HepG2 (cell line): ENCODE results near the gene NT5M. TPM values are rescaled to one million over a fixed set of nuclear protein-coding genes. Genes with fewer than 3 reads are reported as not detected.

ENCODE experiments used
- ATAC-seq: fragments of 200-7000 bp; cut with Tn5 transposase; 3 replicates; pipeline ENCODE4 v1.9.1; 2020; ENCODE audit warnings: mild to moderate bottlenecking, moderate library complexity
- BruUV-seq: library from RNA; stranded (reverse); fragments of 400-500 nt; replicated peaks from 2 replicates; lab custom pipeline; 2021; lab: Mats Ljungman, UMichigan
- CTCF ChIA-PET: fragments of 300-600 bp; formaldehyde crosslinking; extraction: SDS; loops from one replicate; lab custom pipeline; 2021; ENCODE audit warnings: low total read pairs, inconsistent platforms, low intra/inter-chr PET ratio; lab: Yijun Ruan, JAX
- POLR2A ChIA-PET: fragments of 350-600 bp; sonication (Branson Sonifier 250); formaldehyde crosslinking; loops from one replicate; lab custom pipeline; 2020; ENCODE audit warnings: antibody characterized with exemption, inconsistent platforms; lab: Yijun Ruan, JAX
- DNase-seq: peaks from one replicate; pipeline ENCODE4 v3.0.0-alpha.2; 2015; ENCODE audit warnings: low spot score
- FAIRE-seq: peaks from 3 replicates; lab custom pipeline; 2011; peaks lifted over from hg19 to GRCh38; lab: Jason Lieb, UNC
- H2AFZ ChIP-seq: one replicate; pipeline ENCODE4 v1.6.1; 2011; ENCODE audit warnings: low read length, inconsistent platforms
- H3K27ac ChIP-seq: fragments of 300-600 bp; 3 replicates; pipeline ENCODE4 v1.8.0; 2011; ENCODE audit warnings: mixed run types, mild to moderate bottlenecking, mixed read lengths, low read length, inconsistent platforms; ENCODE audit not compliant: insufficient read depth; ENCODE audit errors: extremely low read length
- H3K27me3 ChIP-seq, 2 experiments: fragments of 200-600 bp in 1 of 2; 2 replicates in 1 of 2; 3 replicates in 1 of 2; pipeline versions ENCODE4 v1.6.0 to v1.8.0; 2011; ENCODE audit warnings: low read length in 2 of 2, mild to moderate bottlenecking in 2 of 2, moderate library complexity in 2 of 2, inconsistent platforms in 1 of 2; ENCODE audit not compliant: insufficient read depth in 2 of 2, control insufficient read depth in 1 of 2
- H3K36me3 ChIP-seq, 2 experiments: fragments of 200-600 bp in 1 of 2; replicated peaks in 1 of 2; 2 replicates in 1 of 2; 3 replicates in 1 of 2; pipeline versions ENCODE4 v1.5.1 to v1.8.0; 2011; ENCODE audit warnings: low read length in 2 of 2, inconsistent platforms in 1 of 2; ENCODE audit not compliant: insufficient read depth in 2 of 2, control insufficient read depth in 1 of 2
- H3K4me1 ChIP-seq: 2 replicates; pipeline ENCODE4 v1.5.1; 2012; ENCODE audit warnings: low read length, inconsistent platforms; ENCODE audit not compliant: insufficient read depth
- H3K4me2 ChIP-seq: 2 replicates; pipeline ENCODE4 v1.6.0; 2011; ENCODE audit warnings: low read depth, low read length, inconsistent platforms
- H3K4me3 ChIP-seq, 3 experiments: fragments of 200-600 bp in 1 of 3; sonication (generic), shearing (Covaris generic) in 1 of 3; replicated peaks in 1 of 3; 2 replicates each; pipeline ENCODE4 v1.5.1; 2011 to 2016; ENCODE audit warnings: low read length in 3 of 3, inconsistent platforms in 2 of 3, low read depth in 2 of 3, mild to moderate bottlenecking in 2 of 3, control low read depth in 1 of 3, mixed read lengths in 1 of 3; ENCODE audit not compliant: insufficient read depth in 1 of 3
- H3K79me2 ChIP-seq: one replicate; pipeline ENCODE4 v1.6.1; 2011; ENCODE audit warnings: low read length, inconsistent platforms; ENCODE audit not compliant: insufficient read depth
- H3K9ac ChIP-seq: 2 replicates; pipeline ENCODE4 v1.6.0; 2011; ENCODE audit warnings: mild to moderate bottlenecking, low read depth, low read length, inconsistent platforms; ENCODE audit not compliant: insufficient read depth
- H3K9me3 ChIP-seq: 2 replicates; pipeline ENCODE4 v1.5.1; 2012; ENCODE audit warnings: mild to moderate bottlenecking, low read length
- H4K20me1 ChIP-seq: 2 replicates; pipeline ENCODE4 v1.6.0; 2011; ENCODE audit warnings: inconsistent platforms, mild to moderate bottlenecking, low read length, moderate library complexity; ENCODE audit not compliant: insufficient read depth
- MYC ChIP-seq: sonication (generic); formaldehyde crosslinking; IDR thresholded peaks from 2 replicates; pipeline ENCODE4 v1.9.0; 2021; ENCODE audit warnings: missing genetic modification reagents, borderline replicate concordance
- ZMYM3 ChIP-seq: sonication (generic); formaldehyde crosslinking; IDR thresholded peaks from 2 replicates; pipeline ENCODE4 v1.5.1; 2020; ENCODE audit warnings: mild to moderate bottlenecking, missing genetic modification reagents
- ZNF687 ChIP-seq: sonication (generic); formaldehyde crosslinking; IDR thresholded peaks from 2 replicates; pipeline ENCODE4 v1.5.1; 2020; ENCODE audit warnings: mild to moderate bottlenecking, missing genetic modification reagents, moderate library complexity
- WGBS: methylation state at CpG from one replicate; pipeline ENCODE4 v1.1.6; 2017; ENCODE audit warnings: low lambda C conversion rate; 5-methylcytosine and 5-hydroxymethylcytosine counted together
- in situ Hi-C: cut with HindIII; loops from 2 replicates; pipeline ENCODE4 v1.10.0; 2017; ENCODE audit warnings: low pct_unique_long_range_greater_than_20kb; ENCODE audit not compliant: extremely low pct_ligation_motif_present
- intact Hi-C: fragments of 100-400 bp; cut with micrococcal nuclease; formaldehyde crosslinking; loops from one replicate; pipeline ENCODE4 v1.10.0; 2022; ENCODE audit not compliant: unreplicated experiment
- polyA plus RNA-seq, 8 experiments: library from polyadenylated mRNA; depleted of rRNA in 3 of 8; stranded (reverse) in 7 of 8; unstranded in 1 of 8; fragments of >200 nt; fragmentation: Illumina TruSeq in 4 of 8; extraction: Trizol in 4 of 8; gene quantifications; 2 replicates each; pipeline versions ENCODE4 v1.2.1 to v1.2.3, GENCODE V29; 2011 to 2016; ENCODE audit warnings: low read depth in 4 of 8, missing spikeins in 1 of 8, mixed read lengths in 1 of 8; ENCODE audit not compliant: insufficient read depth in 1 of 8
- total RNA-seq, 5 experiments: library from RNA; depleted of rRNA; stranded (reverse); fragments of >200 nt; fragmentation: Illumina TruSeq; extraction: Trizol; gene quantifications; 2 replicates each; pipeline ENCODE4 v1.2.3, GENCODE V29; 2016; ENCODE audit warnings: low read depth in 1 of 5

The NT5M gene
- total and polyA plus RNA-seq, 2 of the 13 experiments (the other 11 are each of a cell fraction or from before 2014, with no cell fraction given), result 0.55 to 0.78 TPM

DNA sequence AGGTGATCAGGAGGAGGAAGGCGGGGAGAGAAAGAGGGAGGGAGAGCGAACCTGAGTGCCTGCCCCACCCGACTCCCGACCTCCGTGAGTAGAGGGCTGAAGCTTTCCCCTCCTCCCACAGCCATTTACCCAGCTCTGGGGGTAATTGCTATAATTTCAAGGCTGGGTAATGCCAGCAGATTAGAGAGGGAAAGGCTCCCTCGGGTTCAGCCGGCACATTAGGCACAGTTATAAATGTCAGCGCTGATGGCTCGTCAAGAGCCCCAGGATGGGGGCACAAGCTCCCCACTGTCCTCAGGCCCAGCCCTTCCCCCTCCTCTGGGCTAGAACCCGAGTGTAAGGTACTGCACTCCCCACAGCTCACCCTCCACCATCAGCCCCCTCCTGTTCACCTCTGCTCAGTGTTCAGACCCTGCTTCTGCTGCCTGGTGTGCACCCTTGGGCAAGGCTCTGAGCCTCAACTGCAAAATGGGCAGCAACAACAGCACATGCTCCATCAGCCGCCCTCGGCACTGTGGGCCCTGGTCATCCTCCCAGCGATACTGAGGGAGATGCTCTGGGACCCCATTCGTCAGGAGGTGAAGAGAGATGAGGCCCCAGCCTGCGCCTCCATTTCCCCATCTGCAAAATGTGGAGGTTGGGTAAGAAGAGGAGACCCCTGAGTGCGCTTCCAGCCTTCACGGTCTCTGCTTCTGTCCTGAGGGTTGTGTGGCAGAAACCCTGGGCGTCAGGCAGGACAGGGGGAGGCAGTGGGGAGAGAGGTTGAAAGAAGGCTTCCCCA, 77.2 kb downstream of the NT5M start:
- Histone ChIP-seq H4K20me1 (no peaks in the 10 kb centered on the region), H3K9me3 (no peaks in the 10 kb centered on the region), H3K36me3 (no peaks in the 10 kb centered on the region), H3K27ac (no peak overlapping the region), H3K4me2 (peak overlapping the region; percentile 40), H3K9ac (peak overlapping the region; percentile 24; the same call in 1 of the 2 replicates), H3K4me3 (no peak overlapping the region), H2AFZ (no peak overlapping the region), H3K27me3 (peaks cover 0 to 16% of the 10 kb centered on the region in 2 experiments; a peak in 3 of 5 replicates), H3K79me2 (no peaks in the 10 kb centered on the region), H3K4me1 (peaks cover 69% of the 10 kb centered on the region)
- intact Hi-C loops (no loop called here), in situ Hi-C loops (no loop called here)
- no peak for ATAC-seq
- TF ChIP-seq ZMYM3 (CRISPR knock-in tag) (no peak), MYC (peak; percentile 9; the same call in 1 of the 2 replicates), ZNF687 (CRISPR knock-in tag) (peak; percentile 25; the same call in 1 of the 2 replicates)
- no TSS peak for BruUV-seq
- no peak for DNase-seq
- WGBS, result 73% methylated on average over 11 of the region's 18 CpGs
- ChIA-PET CTCF (no interaction called here), POLR2A (no interaction called here)
- no peak for FAIRE-seq
